ENCODE measurements around the gene PTPN22.

Gene PTPN22

GRCh38 chr1:113779542-113779941 lies 92.0 kb downstream of the PTPN22 start:
- no peak for DNase-seq (ENCODE audit: extremely low spot score)
- ChIA-PET CTCF (no interaction called here), POLR2A (no interaction called here)
- no peak for TF ChIP-seq HDGF (IDR thresholded peaks at IDR 0.05; ENCODE audit: borderline replicate concordance)

DNA sequence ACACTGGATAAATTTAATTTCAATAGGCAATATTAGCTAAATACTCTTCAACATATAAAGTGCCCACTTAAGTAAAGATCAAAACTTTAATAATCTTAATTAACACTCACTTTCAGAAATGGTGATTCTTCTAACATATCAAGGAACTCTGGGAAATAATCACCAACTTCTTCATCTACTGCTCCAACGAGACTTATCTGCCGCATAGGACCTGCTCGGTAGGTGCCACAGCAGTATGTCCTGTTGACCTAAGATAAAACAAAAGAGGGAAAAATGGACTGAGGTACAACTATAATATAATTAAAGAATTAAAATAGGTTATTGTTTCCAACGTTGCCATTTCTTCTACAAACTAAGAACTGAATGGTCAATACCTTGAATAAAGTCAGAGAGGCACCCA lies 94.0 kb downstream of the PTPN22 start:
- DNase-seq (ENCODE audit: extremely low spot score), result no peak
- POLR2A ChIA-PET, result no interaction called here
- no peak for TF ChIP-seq FOXA1 (IDR thresholded peaks at IDR 0.05)
- no peak for TF ChIP-seq LEF1 (IDR thresholded peaks at IDR 0.05; ENCODE audit: borderline replicate concordance)
- no peak for TF ChIP-seq L3MBTL2 (conservative IDR thresholded peaks at IDR 0.05)
- TF ChIP-seq ARNT (IDR thresholded peaks at IDR 0.05), result no peak
- TF ChIP-seq SP1 (IDR thresholded peaks at IDR 0.05), result no peak
- TF ChIP-seq TARDBP (IDR thresholded peaks at IDR 0.05), result no peak
- TF ChIP-seq ZNF384 (IDR thresholded peaks at IDR 0.05), result no peak
- TF ChIP-seq SUZ12 (IDR thresholded peaks at IDR 0.05), result no peak
- TF ChIP-seq FOXM1 (IDR thresholded peaks at IDR 0.05; ENCODE audit: borderline replicate concordance), result no peak
- TF ChIP-seq FOXK2 (IDR thresholded peaks at IDR 0.05), result no peak
- TF ChIP-seq CTBP1 (IDR thresholded peaks at IDR 0.05; ENCODE audit: borderline replicate concordance), result no peak
- no peak for TF ChIP-seq ELF4 (IDR thresholded peaks at IDR 0.05)
- TF ChIP-seq NFRKB (IDR thresholded peaks at IDR 0.05), result no peak
- TF ChIP-seq, protein P1, sequence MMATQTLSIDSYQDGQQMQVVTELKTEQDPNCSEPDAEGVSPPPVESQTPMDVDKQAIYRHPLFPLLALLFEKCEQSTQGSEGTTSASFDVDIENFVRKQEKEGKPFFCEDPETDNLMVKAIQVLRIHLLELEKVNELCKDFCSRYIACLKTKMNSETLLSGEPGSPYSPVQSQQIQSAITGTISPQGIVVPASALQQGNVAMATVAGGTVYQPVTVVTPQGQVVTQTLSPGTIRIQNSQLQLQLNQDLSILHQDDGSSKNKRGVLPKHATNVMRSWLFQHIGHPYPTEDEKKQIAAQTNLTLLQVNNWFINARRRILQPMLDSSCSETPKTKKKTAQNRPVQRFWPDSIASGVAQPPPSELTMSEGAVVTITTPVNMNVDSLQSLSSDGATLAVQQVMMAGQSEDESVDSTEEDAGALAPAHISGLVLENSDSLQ (IDR thresholded peaks at IDR 0.05), result no peak
- no peak for TF ChIP-seq BHLHE40 (IDR thresholded peaks at IDR 0.05; ENCODE audit: borderline replicate concordance)
- no peak for TF ChIP-seq HDGF (IDR thresholded peaks at IDR 0.05; ENCODE audit: borderline replicate concordance)
- CTCF ChIA-PET, result no interaction called here

GRCh38 chr1:113770031-113770430 lies 101.5 kb downstream of the PTPN22 start:
- ChIA-PET POLR2A (no interaction called here), CTCF (interaction anchor here (0.9 kb wide), 1 partner anchor 10 kb away, joined by 3 read pairs; no protein-coding TSS in a partner anchor)
- no peak for DNase-seq (ENCODE audit: extremely low spot score)
- TF ChIP-seq, protein P1 (IDR thresholded peaks at IDR 0.05), result no peak
- no peak for TF ChIP-seq ZNF384 (IDR thresholded peaks at IDR 0.05)
- TF ChIP-seq TARDBP (IDR thresholded peaks at IDR 0.05), result no peak
- no peak for TF ChIP-seq FOXK2 (IDR thresholded peaks at IDR 0.05)
- no peak for TF ChIP-seq SP1 (IDR thresholded peaks at IDR 0.05)
- no peak for TF ChIP-seq NFRKB (IDR thresholded peaks at IDR 0.05)
- no peak for TF ChIP-seq FOXA1 (IDR thresholded peaks at IDR 0.05)
- no peak for TF ChIP-seq BHLHE40 (IDR thresholded peaks at IDR 0.05; ENCODE audit: borderline replicate concordance)

DNA sequence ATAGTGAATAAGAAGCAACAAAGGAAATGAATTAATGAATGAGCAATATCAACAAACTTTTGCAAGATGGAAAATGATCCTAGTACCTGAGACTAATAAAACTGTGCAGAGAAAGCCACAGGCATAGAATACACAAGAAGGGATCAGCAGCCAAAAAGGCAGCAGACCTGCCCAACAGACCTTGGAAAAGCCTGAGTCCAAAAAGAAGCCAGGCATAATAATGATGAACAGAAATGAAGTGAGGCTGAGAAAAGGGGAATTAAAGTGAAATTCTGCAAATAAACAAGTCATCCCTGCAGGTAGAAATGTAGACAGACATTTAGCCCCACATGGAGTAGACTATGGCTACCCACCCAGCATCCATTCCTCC lies 101.9 kb downstream of the PTPN22 start:
- TF ChIP-seq FOXM1 (IDR thresholded peaks at IDR 0.05; ENCODE audit: borderline replicate concordance) (no peak), BHLHE40 (IDR thresholded peaks at IDR 0.05; ENCODE audit: borderline replicate concordance) (no peak), ARNT (IDR thresholded peaks at IDR 0.05) (no peak), L3MBTL2 (conservative IDR thresholded peaks at IDR 0.05) (no peak), SP1 (IDR thresholded peaks at IDR 0.05) (no peak)
- TF ChIP-seq, protein P1 (IDR thresholded peaks at IDR 0.05), result no peak
- ChIA-PET CTCF (no interaction called here), POLR2A (no interaction called here)
- DNase-seq (ENCODE audit: extremely low spot score), result no peak

GRCh38 chr1:113768916-113769600 lies 102.5 kb downstream of the PTPN22 start:
- CTCF ChIA-PET, result interaction anchor here (0.8 kb wide), 1 partner anchor 16 kb away, joined by 3 read pairs; no protein-coding TSS in a partner anchor
- POLR2A ChIA-PET, result interaction anchor here (0.7 kb wide), 1 partner anchor 10 kb away, joined by 3 read pairs; the partner anchor contains the start of gene PHTF1
- DNase-seq (ENCODE audit: extremely low spot score), result no peak
- TF ChIP-seq FOXA1 (IDR thresholded peaks at IDR 0.05) (no peak), FOXM1 (IDR thresholded peaks at IDR 0.05; ENCODE audit: borderline replicate concordance) (no peak), TARDBP (IDR thresholded peaks at IDR 0.05) (no peak)

- POLR2A ChIA-PET, result no interaction called here
- CTCF ChIA-PET, result no interaction called here
- TF ChIP-seq, protein P1 (IDR thresholded peaks at IDR 0.05), result no peak
- TF ChIP-seq SP1 (IDR thresholded peaks at IDR 0.05) (no peak), ZNF384 (IDR thresholded peaks at IDR 0.05) (no peak), FOXK2 (IDR thresholded peaks at IDR 0.05) (no peak), BHLHE40 (IDR thresholded peaks at IDR 0.05; ENCODE audit: borderline replicate concordance) (no peak), HDGF (IDR thresholded peaks at IDR 0.05; ENCODE audit: borderline replicate concordance) (no peak), L3MBTL2 (conservative IDR thresholded peaks at IDR 0.05) (no peak), SUZ12 (IDR thresholded peaks at IDR 0.05) (no peak), FOXM1 (IDR thresholded peaks at IDR 0.05; ENCODE audit: borderline replicate concordance) (no peak), ARNT (IDR thresholded peaks at IDR 0.05) (no peak), NFRKB (IDR thresholded peaks at IDR 0.05) (no peak), FOXA1 (IDR thresholded peaks at IDR 0.05) (no peak)
- DNase-seq (ENCODE audit: extremely low spot score), result no peak
Measured at GRCh38 chr1:113765306-113766230, 105.9 kb downstream of the PTPN22 start.
